NOMO-1 treated with dmso at 0.1 percent for 144 hours (cell line): ENCODE results near the gene IMMP2L.
"Not testable (repeated sequence)": the region's sequence is repeated elsewhere in the genome, so short reads cannot be mapped to it uniquely, and the experiment has no call there.

Source experiments
- DNase-seq: peaks from one replicate; lab custom pipeline; 2025; ENCODE audit not compliant: unreplicated experiment; lab: John Stamatoyannopoulos, UW

Gene IMMP2L

DNA sequence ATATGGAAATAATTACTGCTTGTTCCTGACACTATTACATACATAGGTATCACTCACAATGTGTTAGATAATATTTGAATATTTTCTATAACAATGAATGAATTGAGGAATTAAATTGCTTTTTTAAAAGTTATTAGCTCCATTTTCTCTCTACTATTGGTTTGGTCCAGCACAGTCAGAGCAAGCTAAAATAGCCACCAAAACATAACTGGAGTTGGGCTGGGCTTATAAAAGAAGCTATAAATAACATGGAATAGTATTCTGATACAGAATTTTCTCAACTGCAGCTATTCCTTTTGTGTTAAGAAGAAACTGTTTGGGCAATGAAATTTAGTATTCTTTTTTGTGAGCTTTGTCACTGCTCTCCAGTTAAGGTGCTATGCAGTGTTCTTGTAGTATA is 614.0 kb downstream of the IMMP2L start:
- no peak for DNase-seq

DNA sequence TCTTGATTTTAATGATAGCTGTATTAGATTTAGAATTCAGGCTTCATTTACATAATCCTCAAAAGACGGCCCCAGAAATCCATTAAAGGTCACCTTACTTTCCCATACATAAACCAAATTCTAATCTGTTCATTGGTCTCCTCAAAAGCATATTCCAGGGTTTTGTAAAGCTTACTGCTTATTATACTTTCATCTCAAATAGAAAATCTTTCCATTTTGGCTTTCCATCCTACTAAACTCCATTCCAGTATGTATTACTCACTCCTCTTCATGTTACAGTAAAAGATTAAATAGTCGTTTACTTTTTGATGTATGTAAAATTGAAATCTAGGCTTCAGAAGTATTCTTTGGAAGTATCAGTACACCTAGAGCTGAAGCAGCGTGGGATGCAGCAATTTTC is 614.9 kb downstream of the IMMP2L start:
- DNase-seq = no peak

DNA sequence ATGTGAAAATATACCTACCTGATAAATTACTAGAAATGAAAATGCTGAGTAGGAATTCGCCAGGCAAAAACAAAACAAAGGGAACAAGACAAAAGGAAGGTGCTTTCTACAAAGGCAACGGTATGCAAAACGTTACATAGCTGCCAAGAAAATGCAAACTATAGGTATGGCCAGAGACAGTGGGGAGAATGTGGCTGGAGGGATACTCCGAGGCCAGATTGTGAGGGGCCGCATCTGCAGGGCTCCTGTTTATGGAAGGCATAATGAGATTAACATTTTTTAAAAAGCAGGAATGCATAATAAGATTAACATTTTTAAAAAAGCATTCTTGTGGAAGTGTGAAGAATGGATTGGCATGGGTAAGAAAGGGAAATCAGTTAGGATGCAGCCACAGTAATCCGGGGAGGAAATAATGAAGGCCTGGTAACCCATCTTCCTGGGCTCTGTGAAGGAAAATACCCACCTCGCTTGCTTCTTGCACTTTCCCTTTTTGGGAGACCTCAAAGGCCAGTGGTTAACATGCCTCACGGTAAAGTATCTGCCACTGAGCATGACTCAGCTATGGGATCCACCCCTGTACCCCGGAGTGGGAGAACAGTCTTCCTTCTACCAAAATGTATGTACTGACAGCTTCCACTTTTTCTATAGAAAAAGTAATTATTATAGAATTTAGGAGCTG is 617.2 kb downstream of the IMMP2L start:
- DNase-seq = no peak

DNA sequence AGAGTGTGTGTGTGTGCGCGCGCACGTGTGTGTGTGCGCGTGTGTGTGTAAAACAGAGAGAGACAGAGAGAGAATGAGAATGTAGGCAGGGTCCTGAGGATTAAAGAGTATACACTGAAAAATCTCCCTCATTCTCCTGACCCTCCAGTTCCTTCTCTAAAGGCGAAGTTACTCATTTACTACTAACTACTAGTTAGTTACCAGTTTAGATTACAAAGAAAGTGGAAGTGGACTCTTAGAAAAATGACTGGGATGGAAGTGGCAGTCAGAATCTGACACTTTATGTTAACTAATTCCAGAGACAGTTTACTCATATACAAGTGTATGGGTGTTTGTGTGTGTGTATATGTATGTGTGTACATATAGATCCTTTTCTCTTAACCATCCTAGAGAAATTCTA is 617.8 kb downstream of the IMMP2L start:
- DNase-seq = no peak

DNA sequence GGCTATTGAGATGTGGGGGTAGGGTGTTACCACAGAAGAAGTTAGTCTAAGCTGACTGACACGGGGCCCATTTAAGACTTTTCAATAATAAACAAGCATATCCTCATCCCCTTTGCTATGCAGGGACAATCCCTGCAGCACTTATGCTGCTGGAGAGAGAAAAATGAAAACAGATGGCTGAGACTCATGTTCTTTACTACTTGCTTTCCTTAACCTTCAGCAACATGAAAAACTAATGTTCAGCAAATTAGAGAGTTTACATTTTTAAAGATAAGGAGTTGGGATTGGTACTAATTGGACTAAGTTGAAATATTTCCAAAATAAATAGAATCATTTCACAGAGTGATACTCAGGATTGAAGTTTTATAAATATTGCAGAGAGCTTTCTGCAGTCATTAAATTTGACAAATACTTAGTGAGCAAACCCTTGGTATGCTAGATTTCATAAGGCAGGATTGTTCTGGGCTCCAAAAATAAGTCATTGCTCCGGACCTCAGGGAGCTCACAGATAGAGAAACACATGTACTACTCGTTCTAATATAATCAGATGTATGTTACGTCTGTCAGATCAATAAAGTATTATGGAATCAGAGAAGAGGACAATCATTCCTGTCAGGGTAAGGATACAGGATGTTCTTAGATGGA is 618.5 kb downstream of the IMMP2L start:
- no peak for DNase-seq

DNA sequence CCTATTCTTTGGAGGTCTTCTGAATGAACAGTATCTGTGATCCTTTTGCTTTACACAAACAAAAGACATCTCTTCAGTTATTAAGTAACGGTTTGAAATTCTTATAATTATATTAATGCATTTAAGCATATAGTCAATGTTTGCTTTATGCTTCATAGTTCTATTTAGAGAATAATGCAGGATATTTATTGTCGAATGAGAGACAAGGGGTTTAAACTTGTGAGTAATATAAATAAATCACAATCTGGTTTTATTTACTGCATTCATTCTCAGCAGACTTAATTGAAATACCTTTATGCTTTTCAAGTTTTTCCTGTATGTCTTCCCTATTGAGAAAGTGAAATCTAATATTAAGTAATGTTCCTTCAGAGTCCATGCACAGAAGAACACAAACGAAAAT is 620.9 kb downstream of the IMMP2L start:
- no peak for DNase-seq

DNA sequence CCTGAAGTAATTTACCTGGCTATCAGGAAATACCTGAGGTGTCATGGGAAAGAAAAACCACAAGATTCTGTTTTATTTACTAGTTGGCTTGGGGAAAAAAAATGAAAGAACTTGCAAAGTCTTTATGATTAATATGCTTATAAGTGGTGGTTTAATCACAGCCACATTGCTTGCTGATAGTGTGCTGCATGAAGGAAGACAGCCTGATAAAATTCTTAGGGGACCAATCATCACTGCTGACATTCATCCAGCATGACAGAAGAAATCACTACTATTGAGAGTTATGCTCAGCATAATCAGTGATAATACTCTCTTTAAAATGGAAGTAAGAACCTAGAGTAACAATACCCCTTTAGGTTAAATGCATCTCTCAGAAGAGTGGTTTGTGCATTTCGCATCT is 621.5 kb downstream of the IMMP2L start:
- DNase-seq = no peak

DNA sequence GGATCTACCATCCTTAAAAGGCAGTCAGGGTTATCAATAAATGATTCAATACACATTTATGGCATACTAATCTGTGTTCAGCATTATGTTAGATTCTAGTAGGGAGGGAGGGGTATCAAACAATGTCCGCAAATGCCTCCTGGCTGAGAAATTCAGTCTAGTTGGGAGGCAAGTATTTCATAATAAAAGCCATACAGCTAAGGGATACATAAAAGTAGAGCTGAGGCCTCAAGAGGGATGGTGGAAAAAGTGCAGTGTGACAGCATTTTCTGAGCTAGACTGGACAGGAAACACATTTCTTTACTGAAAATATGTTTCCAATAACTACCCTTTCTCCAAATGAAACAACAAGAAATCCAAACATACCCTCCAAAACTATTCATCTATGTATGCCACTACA is 624.1 kb downstream of the IMMP2L start:
- no peak for DNase-seq

DNA sequence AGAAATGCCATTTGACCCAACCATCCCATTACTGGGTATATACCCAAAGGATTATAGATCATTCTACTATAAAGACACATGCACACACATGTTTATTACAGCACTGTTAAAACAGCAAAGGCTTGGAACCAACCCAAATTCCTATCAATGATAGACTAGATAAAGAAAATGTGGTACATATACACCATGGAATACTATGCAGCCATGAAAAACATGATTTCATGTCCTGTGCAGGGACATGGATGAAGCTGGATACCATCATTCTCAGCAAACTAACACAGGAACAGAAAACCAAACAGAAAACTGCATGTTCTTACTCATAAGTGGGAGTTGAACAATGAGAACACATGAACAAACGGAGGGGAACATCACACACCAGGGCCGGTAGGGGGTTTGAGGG is 625.6 kb downstream of the IMMP2L start:
- not testable (repeated sequence) for DNase-seq

DNA sequence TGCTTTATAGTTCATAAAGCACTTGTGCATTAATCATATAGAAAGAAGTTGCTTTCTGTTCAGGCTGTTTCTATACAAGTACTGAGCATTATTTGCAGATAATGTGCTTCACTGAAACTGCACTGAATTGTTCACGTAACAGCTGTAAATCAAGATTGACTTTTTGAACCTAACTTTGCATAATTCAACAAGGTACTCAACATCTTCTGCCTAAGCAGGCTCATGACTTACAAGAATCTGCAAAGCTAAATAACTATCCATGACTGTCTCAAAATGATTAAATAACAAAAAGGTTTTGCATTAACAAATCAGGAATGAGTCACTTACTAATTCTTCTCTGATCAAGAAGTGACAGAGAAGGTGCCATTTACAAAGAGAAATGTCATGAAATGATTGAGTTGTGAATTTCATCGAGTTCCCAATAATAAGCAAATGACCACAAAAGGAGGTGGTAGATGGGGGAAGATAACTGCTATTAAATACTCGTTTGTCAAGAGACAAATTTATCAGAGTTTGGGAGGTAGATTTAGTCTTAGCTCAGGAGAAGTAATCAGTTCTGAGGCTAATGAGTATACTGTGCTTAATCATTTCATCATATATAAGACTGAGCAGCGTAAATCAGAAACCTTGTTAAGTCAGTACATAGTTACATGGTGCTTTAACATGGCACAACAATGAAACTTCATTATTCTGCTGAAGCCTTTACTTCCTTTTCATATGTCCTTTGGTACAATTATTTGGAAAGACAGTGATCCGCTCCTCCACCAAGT is 632.6 kb downstream of the IMMP2L start:
- no peak for DNase-seq

DNA sequence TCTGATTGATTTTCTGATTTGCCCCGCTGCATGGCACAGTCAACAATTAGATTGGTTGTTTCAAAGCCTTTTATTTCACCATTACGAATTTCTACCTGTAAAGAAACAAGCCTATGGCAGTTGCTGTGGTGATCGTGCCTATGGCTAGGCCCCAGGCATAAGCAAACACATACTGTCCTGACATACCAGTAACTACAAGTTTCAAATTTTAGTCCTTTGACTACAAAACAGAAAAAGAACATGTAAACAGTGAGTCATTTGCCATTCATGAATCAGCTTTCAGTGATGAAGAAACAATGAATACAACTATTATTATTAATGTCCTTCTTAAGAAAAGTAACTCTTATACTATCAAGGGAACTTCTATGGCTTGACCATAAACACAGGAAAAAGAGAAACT is 639.4 kb downstream of the IMMP2L start:
- DNase-seq = no peak

DNA sequence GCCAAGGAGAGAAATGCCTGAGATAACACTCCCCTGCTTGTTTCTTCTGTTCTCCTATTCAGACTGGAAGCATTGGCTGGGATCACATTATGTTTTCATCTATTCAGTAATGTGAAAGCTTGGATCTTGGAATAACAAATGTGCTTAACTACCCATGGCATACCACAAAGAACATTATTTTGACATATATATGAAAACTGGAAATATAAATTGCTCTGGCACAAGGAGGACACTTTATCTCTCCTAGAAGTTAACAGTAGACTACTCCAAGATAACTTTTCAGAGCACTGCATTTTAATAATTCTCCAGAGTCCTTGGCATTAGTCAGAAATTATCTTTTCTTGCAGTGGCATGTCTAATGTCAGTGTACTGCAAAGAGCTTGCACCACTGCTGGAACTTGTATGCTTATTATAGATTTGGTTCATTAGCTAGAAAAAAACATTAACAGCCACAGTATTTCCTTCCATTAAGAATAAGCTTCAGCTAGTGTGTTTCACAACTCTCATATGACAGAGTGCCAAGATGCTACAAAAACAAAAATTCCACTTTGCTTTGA is 640.6 kb downstream of the IMMP2L start:
- DNase-seq = no peak

DNA sequence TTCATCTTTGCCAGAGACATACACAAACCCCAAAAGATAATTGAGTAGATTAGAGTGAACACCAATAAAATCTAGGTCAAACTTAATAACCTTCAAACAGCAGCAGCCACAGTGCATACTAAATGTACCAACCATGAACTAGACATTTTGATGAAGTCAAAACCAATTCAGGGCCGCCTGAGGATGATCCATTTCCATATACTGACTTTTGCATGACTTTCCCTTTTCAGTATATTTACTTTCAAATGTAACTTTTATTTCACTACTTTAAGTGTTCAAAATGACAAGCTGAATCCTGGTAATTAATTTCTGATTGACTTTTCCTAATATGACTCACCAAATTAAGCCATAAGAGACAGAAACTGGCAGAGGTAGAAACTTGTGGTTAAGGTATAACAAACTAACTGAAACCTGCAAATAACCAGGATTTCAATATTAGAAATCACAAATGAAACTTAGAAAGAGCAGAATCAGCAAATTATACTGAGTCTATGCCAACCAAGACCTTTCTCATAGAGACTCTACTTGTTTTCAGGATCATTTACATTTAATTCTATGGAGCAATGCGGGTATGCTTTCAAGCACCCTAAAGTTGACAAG is 643.2 kb downstream of the IMMP2L start:
- DNase-seq = no peak

DNA sequence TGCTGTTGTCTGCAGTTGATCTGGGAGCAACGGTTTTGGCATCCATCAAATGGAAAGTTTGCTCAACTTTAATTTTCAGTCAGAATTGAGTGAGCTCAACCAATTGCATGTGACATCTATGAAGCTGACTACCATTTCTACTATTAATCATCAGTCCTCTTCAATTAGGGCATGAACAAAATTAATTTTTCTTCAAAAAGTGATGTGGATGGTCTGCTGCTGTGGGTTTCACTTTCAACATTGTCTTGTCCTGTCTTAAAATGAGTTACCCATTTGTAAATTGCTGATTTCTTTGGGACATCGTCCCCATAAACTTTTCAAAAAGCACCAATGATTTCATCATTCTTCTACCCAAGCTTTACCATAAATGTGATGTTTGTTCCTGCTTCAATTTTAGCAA is 648.0 kb downstream of the IMMP2L start:
- no peak for DNase-seq

DNA sequence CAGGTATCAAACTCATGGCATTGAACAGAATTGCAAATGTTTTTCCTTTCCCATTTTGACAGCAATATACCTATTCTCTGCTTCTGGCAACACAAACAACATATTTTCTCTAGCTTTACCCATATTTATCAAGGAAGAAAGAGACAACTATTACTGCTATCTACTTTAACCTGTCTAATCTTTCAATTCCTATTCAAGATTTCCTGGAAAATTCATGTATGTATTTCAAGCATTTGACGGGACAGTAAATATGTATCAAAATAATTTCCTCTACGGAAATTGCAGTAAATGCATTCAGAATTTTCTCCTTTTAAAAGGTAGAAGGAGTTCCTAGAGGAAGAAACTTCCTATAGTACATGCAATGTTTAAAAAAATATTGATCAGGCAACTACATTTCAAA is 650.7 kb downstream of the IMMP2L start:
- DNase-seq = no peak

DNA sequence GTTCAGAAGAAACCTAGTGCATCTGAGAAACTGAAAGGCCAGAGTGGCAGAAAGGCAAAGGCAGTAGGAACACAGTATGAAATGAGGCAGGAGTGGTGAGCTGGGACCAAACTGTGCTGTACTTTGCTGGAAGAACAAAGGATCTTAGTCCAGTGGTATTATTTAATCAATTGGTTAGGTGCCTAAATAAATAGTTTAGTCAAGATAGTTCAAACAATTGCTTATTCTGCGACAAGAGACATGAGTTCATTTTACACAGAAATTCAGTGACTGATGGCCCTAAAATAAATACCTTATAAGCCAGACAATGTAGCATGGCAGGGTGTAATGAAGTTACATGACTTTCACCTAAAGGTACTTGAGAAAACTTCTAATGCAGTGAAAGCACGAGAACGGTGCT is 653.2 kb downstream of the IMMP2L start:
- no peak for DNase-seq

DNA sequence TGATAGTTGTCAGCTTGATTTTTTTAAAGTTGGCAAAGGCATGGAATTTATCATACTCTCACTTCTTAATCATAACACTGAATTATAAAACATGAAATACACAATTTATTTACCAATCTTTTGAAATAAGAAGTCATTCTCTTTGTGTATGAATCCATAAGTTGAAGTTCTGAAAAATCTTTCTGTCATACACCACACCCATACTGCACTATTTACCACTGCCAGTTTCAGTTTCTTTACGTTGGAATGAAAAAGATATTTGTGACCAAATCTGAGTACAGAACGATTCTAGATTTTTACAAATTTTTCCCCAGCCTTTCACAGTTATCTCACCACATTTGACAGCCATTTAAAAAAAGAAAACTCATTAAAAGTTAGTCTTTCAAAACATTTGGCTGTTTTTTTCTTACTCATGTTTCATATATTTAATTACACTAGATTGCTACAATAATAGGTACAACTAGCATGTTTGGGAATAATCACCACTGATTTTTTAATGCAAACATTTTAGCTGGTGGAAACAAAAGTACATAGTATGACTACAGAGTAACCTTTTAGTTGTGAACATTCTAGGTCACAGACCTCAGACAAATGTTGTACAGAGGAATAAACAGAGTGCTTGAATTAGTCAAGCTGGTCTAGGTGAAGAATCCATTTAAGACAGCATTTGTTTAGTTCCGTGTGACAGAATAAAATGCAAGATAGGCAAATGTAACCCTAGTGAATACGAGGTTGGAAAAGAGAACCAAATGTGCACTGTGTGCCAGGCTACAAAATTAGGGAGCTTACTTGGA is 656.3 kb downstream of the IMMP2L start:
- DNase-seq = no peak

DNA sequence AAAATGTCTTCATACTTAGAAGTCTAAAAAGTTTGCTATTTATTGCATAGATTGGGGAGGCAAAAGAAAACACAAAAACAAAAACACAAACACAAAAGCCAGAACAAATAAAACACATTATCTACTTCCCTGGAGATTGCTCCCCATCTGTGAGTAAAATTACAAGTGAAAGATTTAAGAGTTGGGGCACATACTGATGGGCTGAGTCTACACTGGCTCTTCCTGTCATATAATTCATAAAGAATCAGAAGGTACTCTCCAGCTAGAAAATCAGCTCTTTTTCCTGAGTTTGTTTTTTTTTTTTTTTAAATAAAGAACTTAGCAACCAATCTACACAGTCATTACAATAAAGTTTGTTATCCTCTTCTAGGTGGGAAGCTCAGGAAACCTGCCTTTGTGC is 663.8 kb downstream of the IMMP2L start:
- no peak for DNase-seq

DNA sequence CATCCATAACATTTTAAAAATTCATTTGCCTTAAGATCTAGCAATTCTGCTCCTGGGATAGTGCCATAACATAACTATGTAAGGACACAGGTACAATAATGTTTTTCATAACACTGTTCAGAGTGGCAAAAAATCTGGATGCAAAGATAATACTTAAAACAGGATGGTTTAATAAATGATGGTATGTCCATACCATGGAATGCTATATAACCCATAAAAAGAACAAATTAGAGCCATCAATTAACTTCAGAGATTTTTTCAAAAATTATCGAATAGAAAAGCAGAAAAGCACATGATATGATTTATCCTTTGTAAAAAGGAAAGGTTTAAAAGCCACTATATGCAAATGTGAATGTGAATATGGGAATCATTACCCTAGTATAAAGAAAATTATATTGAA is 664.8 kb downstream of the IMMP2L start:
- no peak for DNase-seq

DNA sequence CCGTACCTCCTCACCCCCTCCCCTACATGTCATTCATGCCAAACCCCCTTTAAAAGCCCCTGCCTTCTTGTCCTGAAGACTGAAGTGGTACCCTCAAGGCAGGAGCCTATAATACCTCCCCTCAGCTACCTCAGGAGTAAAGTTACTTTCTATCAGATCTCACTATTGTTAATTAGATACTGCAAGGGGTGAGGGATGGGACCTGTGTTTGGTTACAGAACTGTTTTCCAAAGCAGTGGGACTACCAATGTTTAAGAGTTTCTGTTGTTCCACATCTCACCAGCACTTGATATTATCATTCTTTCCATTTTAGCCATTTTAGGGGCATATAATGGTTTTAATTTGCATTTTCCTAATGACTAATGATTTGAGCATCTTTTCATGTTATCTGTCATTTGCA is 668.2 kb downstream of the IMMP2L start:
- no peak for DNase-seq

DNA sequence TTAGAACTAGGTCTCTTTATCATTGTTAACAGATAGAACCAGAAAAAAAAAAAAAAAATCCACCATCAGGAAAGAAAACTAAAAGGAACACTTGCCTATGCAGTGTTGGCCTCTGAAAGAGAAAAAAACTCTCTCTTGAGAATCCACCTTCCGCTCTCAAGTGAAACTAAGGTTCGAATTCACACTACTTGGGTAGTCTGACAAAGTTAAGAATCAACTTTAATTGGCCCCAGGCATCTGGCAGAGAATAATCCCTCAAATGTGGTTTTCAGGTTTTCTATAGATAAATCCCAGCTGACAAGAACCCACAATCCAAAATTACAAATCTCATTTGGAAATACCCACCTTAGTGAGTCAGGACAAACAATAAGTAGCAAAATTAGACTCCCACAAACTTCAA is 671.1 kb downstream of the IMMP2L start:
- no peak for DNase-seq
